Keratinocyte (primary cell): ENCODE results near the gene PLCH2.
A peak's percentile ranks its signal among the peaks of the same experiment; 100 is the strongest.

Source experiments
- CTCF ChIP-seq, 3 experiments: IDR thresholded peaks in 1 of 3; conservative IDR thresholded peaks in 1 of 3; optimal IDR thresholded peaks in 1 of 3; 2 replicates in 2 of 3; 3 replicates in 1 of 3; pipeline versions ENCODE3 to v1.5.1; 2011; ENCODE audit warnings: low read length in 3 of 3, mild to moderate bottlenecking in 3 of 3, moderate library complexity in 2 of 3, control low read depth in 1 of 3, inconsistent platforms in 1 of 3; ENCODE audit not compliant: insufficient read depth in 2 of 3; ENCODE audit errors: extremely low read depth in 1 of 3
- EZH2 ChIP-seq: IDR thresholded peaks from one replicate; pipeline ENCODE4 v1.6.1; 2012; ENCODE audit warnings: inconsistent platforms, mild to moderate bottlenecking, low read length, moderate library complexity

GRCh38 chr1:2545754-2546514 is 69.8 kb downstream of the PLCH2 start:
- TF ChIP-seq CTCF (optimal IDR thresholded peaks at IDR 0.05 in 1 of 3, IDR thresholded peaks at IDR 0.05 in 1 of 3, conservative IDR thresholded peaks at IDR 0.05 in 1 of 3; ENCODE audit: extremely low read depth in 1 of 3, insufficient read depth in 2 of 3, low read length in 3 of 3) (peak in 1 of 3 experiments; percentile 6), EZH2 (no peak)
